AG09319 (cell line): ENCODE data around the gene PJA1.

Source experiments
- DNase-seq: peaks from one replicate; pipeline ENCODE4 v3.0.0-alpha.2; 2010; ENCODE audit warnings: low read depth; ENCODE audit errors: extremely low read depth
- TF ChIP-seq, protein P1 (sequence below): IDR thresholded peaks from 2 replicates; pipeline ENCODE4 v1.5.1; 2011; ENCODE audit warnings: low read depth, mild to moderate bottlenecking, inconsistent platforms, low read length, moderate library complexity

PJA1 gene

DNA sequence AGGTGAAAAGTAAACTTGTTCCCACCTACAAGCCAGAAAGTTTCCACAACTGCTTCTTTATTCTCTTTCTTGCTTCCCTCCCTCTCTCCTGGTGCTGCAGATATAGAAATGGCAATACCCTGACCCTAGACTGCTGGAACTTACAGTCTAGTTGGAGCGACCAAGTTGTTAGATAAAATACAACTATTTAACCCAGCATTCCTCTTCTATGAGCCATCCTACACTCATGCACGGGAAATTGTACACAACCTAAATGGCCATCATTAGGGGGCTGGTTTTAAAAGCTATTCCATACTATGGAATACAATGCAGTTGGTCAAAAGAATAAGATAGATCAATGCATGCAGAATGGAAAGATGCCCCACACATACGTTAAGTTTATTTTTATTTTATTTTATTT, 41.1 kb downstream of the PJA1 start:
- DNase-seq, result no peak

GRCh38 chrX:69123481-69123880, 41.8 kb downstream of the PJA1 start:
- TF ChIP-seq, protein P1, sequence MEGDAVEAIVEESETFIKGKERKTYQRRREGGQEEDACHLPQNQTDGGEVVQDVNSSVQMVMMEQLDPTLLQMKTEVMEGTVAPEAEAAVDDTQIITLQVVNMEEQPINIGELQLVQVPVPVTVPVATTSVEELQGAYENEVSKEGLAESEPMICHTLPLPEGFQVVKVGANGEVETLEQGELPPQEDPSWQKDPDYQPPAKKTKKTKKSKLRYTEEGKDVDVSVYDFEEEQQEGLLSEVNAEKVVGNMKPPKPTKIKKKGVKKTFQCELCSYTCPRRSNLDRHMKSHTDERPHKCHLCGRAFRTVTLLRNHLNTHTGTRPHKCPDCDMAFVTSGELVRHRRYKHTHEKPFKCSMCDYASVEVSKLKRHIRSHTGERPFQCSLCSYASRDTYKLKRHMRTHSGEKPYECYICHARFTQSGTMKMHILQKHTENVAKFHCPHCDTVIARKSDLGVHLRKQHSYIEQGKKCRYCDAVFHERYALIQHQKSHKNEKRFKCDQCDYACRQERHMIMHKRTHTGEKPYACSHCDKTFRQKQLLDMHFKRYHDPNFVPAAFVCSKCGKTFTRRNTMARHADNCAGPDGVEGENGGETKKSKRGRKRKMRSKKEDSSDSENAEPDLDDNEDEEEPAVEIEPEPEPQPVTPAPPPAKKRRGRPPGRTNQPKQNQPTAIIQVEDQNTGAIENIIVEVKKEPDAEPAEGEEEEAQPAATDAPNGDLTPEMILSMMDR, result no peak
- no peak for DNase-seq

More for the DNA sequence above, 41.1 kb downstream of the PJA1 start:
- TF ChIP-seq, protein P1, result no peak

DNA sequence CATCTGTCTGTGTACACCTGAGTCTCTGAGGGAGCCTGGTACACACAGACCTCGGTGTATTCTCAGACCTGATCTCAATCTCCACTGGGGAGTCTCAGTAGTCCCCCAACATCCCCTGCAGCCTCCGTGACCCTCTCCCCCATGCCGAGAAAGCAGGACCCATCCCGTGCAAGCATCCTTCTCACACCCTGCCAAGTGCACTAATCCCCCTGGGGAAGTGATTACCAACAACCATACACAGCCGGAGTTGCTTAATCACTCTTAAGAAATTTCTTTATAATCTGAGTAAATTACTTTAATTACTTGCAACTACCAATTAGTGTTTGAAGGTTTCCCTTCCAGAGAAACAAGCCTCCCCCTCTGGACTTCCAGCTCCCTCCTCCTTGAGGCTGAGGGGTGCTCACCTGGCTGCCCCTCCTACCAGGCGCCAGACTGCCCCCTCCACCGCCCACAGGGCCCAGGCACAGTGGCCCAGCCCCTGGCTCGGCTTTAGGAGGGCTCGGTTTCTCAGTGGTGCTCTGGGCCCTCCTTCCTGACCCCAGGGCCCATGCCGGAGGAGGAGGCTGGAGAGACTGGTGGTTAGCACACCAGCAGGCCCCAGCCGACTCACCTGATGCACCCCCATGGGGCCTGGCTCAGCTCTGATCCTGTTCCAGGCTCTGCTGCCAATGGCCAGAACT, 43.8 kb downstream of the PJA1 start:
- TF ChIP-seq, protein P1, result no peak
- DNase-seq, result no peak

DNA sequence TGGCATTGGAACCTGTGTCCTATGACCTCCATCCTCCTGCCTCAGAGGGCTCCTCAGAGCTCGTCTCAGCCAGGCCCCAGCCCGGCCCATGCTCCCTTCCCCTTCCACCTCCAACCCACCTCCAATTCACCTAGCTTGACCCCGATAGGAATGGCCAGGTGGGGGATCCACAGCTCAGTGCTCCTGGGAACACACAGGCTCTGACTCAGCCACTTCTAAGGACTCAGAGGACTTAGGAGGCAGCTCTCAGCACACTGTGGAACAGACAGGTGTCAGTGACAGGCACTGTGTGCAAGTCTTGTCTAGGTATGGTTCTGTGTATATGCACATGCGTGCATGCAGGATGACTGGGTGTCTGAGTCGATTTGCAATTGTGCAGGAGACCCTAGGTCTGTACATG, 44.8 kb downstream of the PJA1 start:
- DNase-seq, result no peak
- TF ChIP-seq, protein P1, result no peak

DNA sequence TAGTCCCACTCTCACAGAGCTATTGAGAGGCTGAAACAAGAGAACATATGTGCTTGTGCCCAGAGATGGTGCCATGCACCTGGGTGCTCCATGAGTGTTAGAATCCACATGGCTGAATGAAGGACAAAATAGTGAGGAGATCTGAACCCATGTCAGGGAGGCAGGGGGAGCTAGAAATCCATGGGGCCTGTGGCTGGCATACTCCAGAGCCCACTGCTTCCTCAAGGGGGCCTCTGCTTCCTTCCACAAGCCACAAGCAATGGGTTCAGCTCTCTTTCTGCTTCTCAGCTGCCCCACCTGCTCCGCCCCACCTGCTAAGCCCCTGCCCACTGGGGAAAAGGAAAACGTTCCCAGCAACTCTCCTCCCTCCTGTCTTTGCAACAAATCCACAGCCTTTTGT, 46.1 kb downstream of the PJA1 start:
- TF ChIP-seq, protein P1, result no peak; the same call in 1 of the 2 replicates
- no peak for DNase-seq

DNA sequence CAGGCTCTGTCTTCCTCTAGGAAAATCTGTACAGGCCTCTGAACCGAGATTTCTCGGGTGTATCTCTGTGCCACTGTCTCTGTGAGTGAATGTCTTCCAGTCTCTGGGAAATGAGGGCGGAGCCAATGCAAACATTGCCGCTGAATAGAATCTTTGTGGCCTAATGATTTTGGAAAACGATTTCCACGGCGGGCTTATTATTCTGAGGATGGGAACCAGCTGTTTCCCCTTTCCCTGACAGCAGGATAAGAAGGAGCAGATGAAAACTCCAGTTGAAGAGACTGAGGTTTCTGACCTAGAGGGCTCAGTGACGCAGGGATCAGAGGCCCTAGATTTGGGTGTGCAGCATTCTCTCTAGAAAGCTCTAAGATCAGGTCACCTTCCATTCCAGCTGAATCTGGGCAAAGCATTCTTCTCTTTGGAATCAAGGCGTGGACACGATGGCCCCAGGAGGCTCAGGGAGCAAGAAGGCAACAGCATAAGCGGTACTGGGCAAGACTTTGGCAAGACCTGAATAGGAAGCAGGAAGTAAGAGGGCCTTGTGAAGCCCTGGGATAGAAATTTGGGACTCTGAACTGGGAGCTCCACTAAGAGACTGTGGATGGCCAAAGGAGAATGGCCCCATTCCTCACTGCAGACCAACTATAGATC, 47.3 kb downstream of the PJA1 start:
- DNase-seq, result no peak
- TF ChIP-seq, protein P1, result no peak

- TF ChIP-seq, protein P1, result no peak
- no peak for DNase-seq
Observed at GRCh38 chrX:69116077-69116476, 49.2 kb downstream of the PJA1 start.
